Measurements from ENCODE around the gene CCR7.

DNA sequence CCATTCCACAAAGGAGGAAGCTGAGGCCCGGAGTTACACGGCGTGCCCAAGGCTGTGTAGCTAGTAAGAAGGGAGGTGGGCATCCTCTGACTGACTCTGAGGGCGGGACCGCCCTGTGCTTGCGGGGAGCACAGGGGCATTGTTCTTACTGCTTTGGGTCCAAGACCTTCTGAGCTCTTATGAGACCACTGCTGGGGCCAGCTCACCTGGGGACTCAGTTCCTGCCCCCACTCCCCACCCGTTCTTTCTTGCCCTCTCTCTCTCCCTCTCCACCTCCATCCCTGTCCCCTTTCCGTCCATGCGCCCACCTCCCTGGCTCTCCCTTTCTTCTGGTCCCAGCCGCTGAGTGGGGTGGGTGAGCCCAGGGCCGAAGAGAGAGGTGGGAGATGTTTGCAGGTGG lies 19.6 kb downstream of the CCR7 start:
- TF ChIP-seq MAFK (IDR thresholded peaks at IDR 0.05; ENCODE audit: low read depth, low read length) (no peak), POLR2A (IDR thresholded peaks at IDR 0.05; ENCODE audit: low read depth, low read length) (no peak), RFX5 (IDR thresholded peaks at IDR 0.05; ENCODE audit: low read depth, low read length) (no peak), MXI1 (IDR thresholded peaks at IDR 0.05; ENCODE audit: borderline replicate concordance, low read depth, low read length) (no peak), MAZ (IDR thresholded peaks at IDR 0.05; ENCODE audit: borderline replicate concordance, low read depth, low read length) (no peak), RAD21 (IDR thresholded peaks at IDR 0.05; ENCODE audit: low read length) (no peak)
- TF ChIP-seq, protein P1, sequence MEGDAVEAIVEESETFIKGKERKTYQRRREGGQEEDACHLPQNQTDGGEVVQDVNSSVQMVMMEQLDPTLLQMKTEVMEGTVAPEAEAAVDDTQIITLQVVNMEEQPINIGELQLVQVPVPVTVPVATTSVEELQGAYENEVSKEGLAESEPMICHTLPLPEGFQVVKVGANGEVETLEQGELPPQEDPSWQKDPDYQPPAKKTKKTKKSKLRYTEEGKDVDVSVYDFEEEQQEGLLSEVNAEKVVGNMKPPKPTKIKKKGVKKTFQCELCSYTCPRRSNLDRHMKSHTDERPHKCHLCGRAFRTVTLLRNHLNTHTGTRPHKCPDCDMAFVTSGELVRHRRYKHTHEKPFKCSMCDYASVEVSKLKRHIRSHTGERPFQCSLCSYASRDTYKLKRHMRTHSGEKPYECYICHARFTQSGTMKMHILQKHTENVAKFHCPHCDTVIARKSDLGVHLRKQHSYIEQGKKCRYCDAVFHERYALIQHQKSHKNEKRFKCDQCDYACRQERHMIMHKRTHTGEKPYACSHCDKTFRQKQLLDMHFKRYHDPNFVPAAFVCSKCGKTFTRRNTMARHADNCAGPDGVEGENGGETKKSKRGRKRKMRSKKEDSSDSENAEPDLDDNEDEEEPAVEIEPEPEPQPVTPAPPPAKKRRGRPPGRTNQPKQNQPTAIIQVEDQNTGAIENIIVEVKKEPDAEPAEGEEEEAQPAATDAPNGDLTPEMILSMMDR (conservative IDR thresholded peaks at IDR 0.05; ENCODE audit: low read depth, low read length): no peak

Measured in IMR-90 (cell line).